ENCODE data around the gene NHP2.

The NHP2 gene

GRCh38 chr5:178117923-178118701 is 35.6 kb downstream of the NHP2 start:
- DNase-seq (ENCODE audit: insufficient read length, low spot score) (no peak), FAIRE-seq (peak; percentile 96)
- TF ChIP-seq TAF1 (IDR thresholded peaks at IDR 0.05; ENCODE audit: low read depth, low read length) (no peak), POLR2A (IDR thresholded peaks at IDR 0.05; ENCODE audit: low read depth, low read length) (no peak), POU2F2 (IDR thresholded peaks at IDR 0.05; ENCODE audit: low read depth, low read length) (no peak), PAX5 (IDR thresholded peaks at IDR 0.05; ENCODE audit: insufficient read depth, low read length, severe bottlenecking) (no peak), POLR2AphosphoS5 (IDR thresholded peaks at IDR 0.05; ENCODE audit: low read depth, low read length) (no peak), SPI1 (IDR thresholded peaks at IDR 0.05; ENCODE audit: low read depth, low read length) (no peak)

- TF ChIP-seq POLR2AphosphoS5 (IDR thresholded peaks at IDR 0.05; ENCODE audit: low read depth, low read length) (0 out of 2 replicates have a peak, but pooled peaks have one; percentile 28), TAF1 (IDR thresholded peaks at IDR 0.05; ENCODE audit: low read depth, low read length) (no peak), SPI1 (IDR thresholded peaks at IDR 0.05; ENCODE audit: low read depth, low read length) (peak; percentile 56), POU2F2 (IDR thresholded peaks at IDR 0.05; ENCODE audit: low read depth, low read length) (peak; percentile 28; the same call in 1 of the 2 replicates)
- FAIRE-seq (peak; percentile 98), DNase-seq (ENCODE audit: insufficient read length, low spot score) (no peak)
Observed at GRCh38 chr5:178116143-178116885, 37.4 kb downstream of the NHP2 start.

GRCh38 chr5:178115814-178116142 is 37.9 kb downstream of the NHP2 start:
- TF ChIP-seq PAX5 (IDR thresholded peaks at IDR 0.05; ENCODE audit: insufficient read depth, low read length, severe bottlenecking) = no peak
- no peak for TF ChIP-seq TAF1 (IDR thresholded peaks at IDR 0.05; ENCODE audit: low read depth, low read length)
- no peak for TF ChIP-seq POLR2A (IDR thresholded peaks at IDR 0.05; ENCODE audit: low read depth, low read length)
- no peak for TF ChIP-seq POU2F2 (IDR thresholded peaks at IDR 0.05; ENCODE audit: low read depth, low read length)
- no peak for TF ChIP-seq SPI1 (IDR thresholded peaks at IDR 0.05; ENCODE audit: low read depth, low read length)
- no peak for TF ChIP-seq POLR2AphosphoS5 (IDR thresholded peaks at IDR 0.05; ENCODE audit: low read depth, low read length)
- DNase-seq (ENCODE audit: insufficient read length, low spot score) (no peak), FAIRE-seq (no peak)

- no peak for FAIRE-seq
- no peak for TF ChIP-seq POU2F2 (IDR thresholded peaks at IDR 0.05; ENCODE audit: low read depth, low read length)
- peak; percentile 54 for TF ChIP-seq SPI1 (IDR thresholded peaks at IDR 0.05; ENCODE audit: low read depth, low read length)
- DNase-seq (ENCODE audit: insufficient read length, low spot score) = no peak
Observed at GRCh38 chr5:178115136-178115813, 38.4 kb downstream of the NHP2 start.

GRCh38 chr5:178114325-178115135 is 39.2 kb downstream of the NHP2 start:
- DNase-seq (ENCODE audit: insufficient read length, low spot score) (no peak), FAIRE-seq (peak; percentile 77)
- TF ChIP-seq POLR2AphosphoS5 (IDR thresholded peaks at IDR 0.05; ENCODE audit: low read depth, low read length) = no peak
- no peak for TF ChIP-seq SPI1 (IDR thresholded peaks at IDR 0.05; ENCODE audit: low read depth, low read length)
- no peak for TF ChIP-seq PAX5 (IDR thresholded peaks at IDR 0.05; ENCODE audit: insufficient read depth, low read length, severe bottlenecking)
- no peak for TF ChIP-seq TAF1 (IDR thresholded peaks at IDR 0.05; ENCODE audit: low read depth, low read length)
- TF ChIP-seq POLR2A (IDR thresholded peaks at IDR 0.05; ENCODE audit: low read depth, low read length) = no peak
- no peak for TF ChIP-seq POU2F2 (IDR thresholded peaks at IDR 0.05; ENCODE audit: low read depth, low read length)

- DNase-seq (ENCODE audit: insufficient read length, low spot score) = no peak
- FAIRE-seq = peak; percentile 43
- TF ChIP-seq PAX5 (IDR thresholded peaks at IDR 0.05; ENCODE audit: insufficient read depth, low read length, severe bottlenecking) = no peak
- TF ChIP-seq POU2F2 (IDR thresholded peaks at IDR 0.05; ENCODE audit: low read depth, low read length) = no peak
- TF ChIP-seq SPI1 (IDR thresholded peaks at IDR 0.05; ENCODE audit: low read depth, low read length) = peak; percentile 12; the same call in 1 of the 2 replicates
- no peak for TF ChIP-seq POLR2A (IDR thresholded peaks at IDR 0.05; ENCODE audit: low read depth, low read length)
- no peak for TF ChIP-seq POLR2AphosphoS5 (IDR thresholded peaks at IDR 0.05; ENCODE audit: low read depth, low read length)
- no peak for TF ChIP-seq TAF1 (IDR thresholded peaks at IDR 0.05; ENCODE audit: low read depth, low read length)
Observed at GRCh38 chr5:178113841-178114324, 39.8 kb downstream of the NHP2 start.

- DNase-seq (ENCODE audit: insufficient read length, low spot score) (peak; percentile 94), FAIRE-seq (peak; percentile 78)
- TF ChIP-seq TAF1 (IDR thresholded peaks at IDR 0.05; ENCODE audit: low read depth, low read length) (peak; percentile 34; the same call in 1 of the 2 replicates), POU2F2 (IDR thresholded peaks at IDR 0.05; ENCODE audit: low read depth, low read length) (no peak), PAX5 (IDR thresholded peaks at IDR 0.05; ENCODE audit: insufficient read depth, low read length, severe bottlenecking) (peak; percentile 64)
Observed at GRCh38 chr5:178113141-178113787, 40.4 kb downstream of the NHP2 start, which contains the start of gene N4BP3. Gene N4BP3 (plus strand): TSS chr5:178113532. CDS start chr5:178119584, 6,052 bp downstream.

- TF ChIP-seq POLR2AphosphoS5 (IDR thresholded peaks at IDR 0.05; ENCODE audit: low read depth, low read length) = no peak
- no peak for TF ChIP-seq SPI1 (IDR thresholded peaks at IDR 0.05; ENCODE audit: low read depth, low read length)
- no peak for TF ChIP-seq POLR2A (IDR thresholded peaks at IDR 0.05; ENCODE audit: low read depth, low read length)
- TF ChIP-seq POU2F2 (IDR thresholded peaks at IDR 0.05; ENCODE audit: low read depth, low read length) = no peak
- TF ChIP-seq TAF1 (IDR thresholded peaks at IDR 0.05; ENCODE audit: low read depth, low read length) = no peak
- no peak for TF ChIP-seq PAX5 (IDR thresholded peaks at IDR 0.05; ENCODE audit: insufficient read depth, low read length, severe bottlenecking)
- FAIRE-seq (no peak), DNase-seq (ENCODE audit: insufficient read length, low spot score) (no peak)
Observed at GRCh38 chr5:178112545-178112944, 41.1 kb downstream of the NHP2 start.
